SK-N-SH (cell line): Measurements from ENCODE around the gene CPED1. TPM values are rescaled to one million over a fixed set of nuclear protein-coding genes. Genes with fewer than 3 reads are reported as not detected.

Experiments used
- CTCF ChIA-PET: fragments of 300-600, 350-600 bp; formaldehyde crosslinking; extraction: SDS; loops from one replicate; lab custom pipeline; 2021; lab: Yijun Ruan, JAX
- POLR2A ChIA-PET: fragments of 350-600 bp; sonication (Branson Sonifier 250); formaldehyde crosslinking; extraction: SDS; loops from one replicate; lab custom pipeline; 2020; ENCODE audit warnings: antibody characterized with exemption, inconsistent platforms; lab: Yijun Ruan, JAX
- DNase-seq: peaks from one replicate; pipeline ENCODE4 v3.0.0; 2012
- H2AFZ ChIP-seq: fragments of 200-600 bp; sonication (generic); 2 replicates; pipeline ENCODE4 v1.8.1; 2016; ENCODE audit warnings: antibody characterized with exemption, mild to moderate bottlenecking, low read depth
- H3F3A ChIP-seq: fragments of 200-600 bp; sonication (generic); replicated peaks from 2 replicates; pipeline ENCODE3; 2016; ENCODE audit warnings: antibody characterized with exemption, mild to moderate bottlenecking; ENCODE audit not compliant: insufficient read depth
- H3K27ac ChIP-seq, 2 experiments: fragments of 200-500 bp in 1 of 2; fragments of 200-600 bp in 1 of 2; sonication (Bioruptor generic) in 1 of 2; sonication (generic), shearing (Covaris generic) in 1 of 2; 2 replicates each; pipeline versions ENCODE4 v1.5.1 to v1.6.1; 2014 to 2016; ENCODE audit warnings: low read depth in 2 of 2, inconsistent platforms in 1 of 2, low read length in 1 of 2, mild to moderate bottlenecking in 1 of 2, mixed read lengths in 1 of 2
- H3K27me3 ChIP-seq: fragments of 200-600 bp; sonication (generic), shearing (Covaris generic); 2 replicates; pipeline ENCODE4 v1.6.1; 2016; ENCODE audit warnings: mixed run types; ENCODE audit not compliant: insufficient read depth
- H3K36me3 ChIP-seq, 2 experiments: fragments of 200-500 bp in 1 of 2; fragments of 200-600 bp in 1 of 2; sonication (Bioruptor generic) in 1 of 2; sonication (generic) in 1 of 2; replicated peaks in 1 of 2; 2 replicates each; pipeline versions ENCODE3 to v1.5.1; 2014 to 2016; ENCODE audit warnings: low read length in 1 of 2, mild to moderate bottlenecking in 1 of 2; ENCODE audit not compliant: insufficient read depth in 2 of 2, control insufficient read depth in 1 of 2
- H3K4me1 ChIP-seq, 2 experiments: fragments of 200-500 bp in 1 of 2; fragments of 200-600 bp in 1 of 2; sonication (Bioruptor generic) in 1 of 2; sonication (generic), shearing (Covaris generic) in 1 of 2; 2 replicates each; pipeline versions ENCODE4 v1.5.1 to v1.6.1; 2014 to 2016; ENCODE audit warnings: low read depth in 1 of 2, low read length in 1 of 2, mixed run types in 1 of 2; ENCODE audit not compliant: insufficient read depth in 2 of 2, control insufficient read depth in 1 of 2
- H3K4me2 ChIP-seq: fragments of 200-600 bp; sonication (generic), shearing (Covaris generic); 2 replicates; pipeline ENCODE4 v1.6.1; 2017; ENCODE audit warnings: mixed run types
- H3K4me3 ChIP-seq, 2 experiments: fragments of 200-500 bp in 1 of 2; fragments of 200-600 bp in 1 of 2; sonication (Bioruptor generic) in 1 of 2; sonication (generic), shearing (Covaris generic) in 1 of 2; 2 replicates each; pipeline versions ENCODE4 v1.5.1 to v1.8.1; 2014 to 2016; ENCODE audit warnings: low read depth in 2 of 2, inconsistent platforms in 1 of 2, low read length in 1 of 2, mild to moderate bottlenecking in 1 of 2, mixed read lengths in 1 of 2, moderate library complexity in 1 of 2
- H3K79me2 ChIP-seq: fragments of 200-600 bp; sonication (generic); 2 replicates; pipeline ENCODE4 v1.8.1; 2017; ENCODE audit warnings: mild to moderate bottlenecking; ENCODE audit not compliant: insufficient read depth
- H3K9ac ChIP-seq: fragments of 200-600 bp; sonication (generic); 2 replicates; pipeline ENCODE4 v1.6.1; 2017; ENCODE audit warnings: mixed run types
- H3K9me2 ChIP-seq: fragments of 200-600 bp; sonication (generic); 2 replicates; pipeline ENCODE4 v1.6.1; 2017; ENCODE audit warnings: mixed run types
- H3K9me3 ChIP-seq: fragments of 200-600 bp; sonication (generic); 2 replicates; pipeline ENCODE4 v1.6.1; 2017; ENCODE audit warnings: mixed run types, mild to moderate bottlenecking, moderate library complexity
- H4K20me1 ChIP-seq: fragments of 200-600 bp; sonication (generic); 2 replicates; pipeline ENCODE4 v1.6.1; 2017; ENCODE audit warnings: mild to moderate bottlenecking, mixed run types; ENCODE audit not compliant: insufficient read depth
- CHD2 ChIP-seq: fragments of 150-350 bp; IDR thresholded peaks from 2 replicates; pipeline ENCODE4 v1.6.1; 2018; ENCODE audit warnings: low read length; ENCODE audit not compliant: partially characterized antibody
- CTCF ChIP-seq: fragments of 200-600 bp; sonication (generic); IDR thresholded peaks from 2 replicates; pipeline ENCODE4 v1.6.1; 2017; ENCODE audit warnings: antibody characterized with exemption, mild to moderate bottlenecking, moderate library complexity
- FOSL2 ChIP-seq: IDR thresholded peaks from 2 replicates; pipeline ENCODE4 v1.4.0; 2012; ENCODE audit warnings: low read depth, mild to moderate bottlenecking, moderate library complexity, borderline replicate concordance
- FOXM1 ChIP-seq: IDR thresholded peaks from 2 replicates; pipeline ENCODE4 v1.4.0; 2012; ENCODE audit warnings: low read depth, mild to moderate bottlenecking
- GABPA ChIP-seq: IDR thresholded peaks from 2 replicates; pipeline ENCODE4 v1.4.0; 2012; ENCODE audit warnings: low read depth, mild to moderate bottlenecking
- IRF3 ChIP-seq: fragments of 150-350 bp; IDR thresholded peaks from 2 replicates; pipeline ENCODE4 v1.6.1; 2016; ENCODE audit warnings: mild to moderate bottlenecking, low read depth, low read length
- JUND ChIP-seq: IDR thresholded peaks from 2 replicates; pipeline ENCODE4 v1.4.0; 2012
- NRF1 ChIP-seq: IDR thresholded peaks from 2 replicates; pipeline ENCODE4 v1.6.1; 2012; ENCODE audit warnings: low read depth, mild to moderate bottlenecking, low read length
- RAD21 ChIP-seq: IDR thresholded peaks from 2 replicates; pipeline ENCODE4 v1.6.1; 2012; ENCODE audit warnings: mild to moderate bottlenecking, low read length
- RCOR1 ChIP-seq: fragments of 150-350 bp; IDR thresholded peaks from 2 replicates; pipeline ENCODE4 v1.6.1; 2017; ENCODE audit warnings: antibody characterized with exemption, low read length
- RFX5 ChIP-seq: IDR thresholded peaks from 2 replicates; pipeline ENCODE4 v1.6.1; 2012; ENCODE audit warnings: mild to moderate bottlenecking, improper control_type of control experiment, low read length
- SIN3A ChIP-seq: IDR thresholded peaks from 2 replicates; pipeline ENCODE4 v1.6.1; 2012; ENCODE audit warnings: low read depth, mild to moderate bottlenecking, low read length, moderate library complexity, borderline replicate concordance
- SMC3 ChIP-seq: IDR thresholded peaks from 2 replicates; pipeline ENCODE4 v1.6.1; 2012; ENCODE audit warnings: low read depth, low read length, improper control_type of control experiment
- TAF1 ChIP-seq: IDR thresholded peaks from 2 replicates; pipeline ENCODE4 v1.6.1; 2012; ENCODE audit warnings: low read depth, mild to moderate bottlenecking, low read length, moderate library complexity, borderline replicate concordance
- TEAD4 ChIP-seq: IDR thresholded peaks from 2 replicates; pipeline ENCODE4 v1.4.0; 2012; ENCODE audit warnings: mild to moderate bottlenecking, borderline replicate concordance; ENCODE audit not compliant: insufficient read depth
- USF2 ChIP-seq: fragments of 150-350 bp; IDR thresholded peaks from 2 replicates; pipeline ENCODE4 v1.6.1; 2017; ENCODE audit warnings: antibody characterized with exemption, low read length, low read depth, borderline replicate concordance
- WGBS: methylation state at CpG from one replicate; pipeline ENCODE4 v1.1.6; 2017; ENCODE audit warnings: low lambda C conversion rate; 5-methylcytosine and 5-hydroxymethylcytosine counted together
- polyA plus RNA-seq, 3 experiments: library from polyadenylated mRNA; depleted of rRNA; stranded (reverse); fragments of >200 nt; gene quantifications; 2 replicates each; pipeline ENCODE4 v1.2.3, GENCODE V29; 2012
- TF ChIP-seq, protein P1 (sequence below): IDR thresholded peaks from 2 replicates; pipeline ENCODE4 v1.4.0; 2012; ENCODE audit warnings: low read depth
- TF ChIP-seq, protein P2 (sequence below): IDR thresholded peaks from 2 replicates; pipeline ENCODE4; 2012

Gene CPED1
- polyA plus RNA-seq, 1 of the 3 experiments (the other 2 are of a cell fraction), result 4.4 TPM

DNA sequence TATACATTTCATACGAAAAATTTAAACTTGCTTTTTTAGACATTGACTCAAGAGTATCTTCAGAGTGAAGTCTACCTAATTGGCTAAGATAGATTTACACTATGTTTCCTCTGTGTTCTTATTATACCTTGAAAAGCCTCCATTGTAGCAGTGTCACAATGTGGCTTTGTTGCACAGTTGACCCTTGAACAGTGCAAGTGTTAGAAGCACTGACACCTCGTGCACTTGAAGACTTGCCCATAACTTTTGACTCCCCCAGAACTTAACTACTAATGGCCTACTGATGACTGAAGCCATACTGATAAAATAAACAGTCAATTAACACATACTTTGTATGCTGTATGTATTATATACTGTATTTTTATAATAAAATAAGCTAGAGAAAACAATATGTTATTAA lies 84.3 kb downstream of the CPED1 start:
- H2AFZ ChIP-seq, result no peak overlapping the region
- TF ChIP-seq RAD21 (no peak), USF2 (no peak), CTCF (no peak), NRF1 (no peak), CHD2 (no peak), JUND (no peak), SMC3 (no peak), FOSL2 (no peak), SIN3A (no peak), TEAD4 (no peak), TAF1 (no peak), IRF3 (no peak), RCOR1 (no peak), FOXM1 (no peak), RFX5 (no peak), GABPA (no peak)
- TF ChIP-seq, protein P1, sequence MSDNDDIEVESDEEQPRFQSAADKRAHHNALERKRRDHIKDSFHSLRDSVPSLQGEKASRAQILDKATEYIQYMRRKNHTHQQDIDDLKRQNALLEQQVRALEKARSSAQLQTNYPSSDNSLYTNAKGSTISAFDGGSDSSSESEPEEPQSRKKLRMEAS, result no peak
- TF ChIP-seq, protein P2, sequence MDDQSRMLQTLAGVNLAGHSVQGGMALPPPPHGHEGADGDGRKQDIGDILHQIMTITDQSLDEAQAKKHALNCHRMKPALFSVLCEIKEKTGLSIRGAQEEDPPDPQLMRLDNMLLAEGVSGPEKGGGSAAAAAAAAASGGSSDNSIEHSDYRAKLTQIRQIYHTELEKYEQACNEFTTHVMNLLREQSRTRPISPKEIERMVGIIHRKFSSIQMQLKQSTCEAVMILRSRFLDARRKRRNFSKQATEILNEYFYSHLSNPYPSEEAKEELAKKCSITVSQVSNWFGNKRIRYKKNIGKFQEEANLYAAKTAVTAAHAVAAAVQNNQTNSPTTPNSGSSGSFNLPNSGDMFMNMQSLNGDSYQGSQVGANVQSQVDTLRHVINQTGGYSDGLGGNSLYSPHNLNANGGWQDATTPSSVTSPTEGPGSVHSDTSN, result no peak
- POLR2A ChIA-PET, result no interaction called here
- no peaks in the 10 kb centered on the region for H3K9me3 ChIP-seq
- no peaks in the 10 kb centered on the region for H3K9me2 ChIP-seq
- DNase-seq, result no peak
- H3K27me3 ChIP-seq, result no peaks in the 10 kb centered on the region
- no peaks in the 10 kb centered on the region for H3F3A ChIP-seq
- CTCF ChIA-PET, result interaction anchor here (1.1 to 18.1 kb wide), 2 partner anchors 10 to 84 kb away, joined by 3 to 397 read pairs; partner anchors contain the start of gene CPED1
- H3K4me3 ChIP-seq, result no peak overlapping the region
- no peaks in the 10 kb centered on the region for H4K20me1 ChIP-seq
- WGBS, result 71% methylated on average over 2 of the region's 2 CpGs
- H3K4me2 ChIP-seq, result no peak overlapping the region
- H3K4me1 ChIP-seq, result peaks cover 0 to 3% of the 10 kb centered on the region in 2 experiments; a peak in 2 of 4 replicates
- no peak overlapping the region for H3K27ac ChIP-seq
- H3K36me3 ChIP-seq, result no peaks in the 10 kb centered on the region
- H3K9ac ChIP-seq, result no peak overlapping the region
- no peaks in the 10 kb centered on the region for H3K79me2 ChIP-seq
